SK-N-SH (cell line): ENCODE measurements around the gene CST3. TPM values are rescaled to one million over a fixed set of nuclear protein-coding genes. Genes with fewer than 3 reads are reported as not detected.

ENCODE experiments used
- CTCF ChIA-PET: fragments of 300-600, 350-600 bp; formaldehyde crosslinking; extraction: SDS; loops from one replicate; lab custom pipeline; 2021; lab: Yijun Ruan, JAX
- POLR2A ChIA-PET: fragments of 350-600 bp; sonication (Branson Sonifier 250); formaldehyde crosslinking; extraction: SDS; loops from one replicate; lab custom pipeline; 2020; ENCODE audit warnings: antibody characterized with exemption, inconsistent platforms; lab: Yijun Ruan, JAX
- DNase-seq: peaks from one replicate; pipeline ENCODE4 v3.0.0; 2012
- H2AFZ ChIP-seq: fragments of 200-600 bp; sonication (generic); 2 replicates; pipeline ENCODE4 v1.8.1; 2016; ENCODE audit warnings: antibody characterized with exemption, mild to moderate bottlenecking, low read depth
- H3F3A ChIP-seq: fragments of 200-600 bp; sonication (generic); replicated peaks from 2 replicates; pipeline ENCODE3; 2016; ENCODE audit warnings: antibody characterized with exemption, mild to moderate bottlenecking; ENCODE audit not compliant: insufficient read depth
- H3K27ac ChIP-seq, 2 experiments: fragments of 200-500 bp in 1 of 2; fragments of 200-600 bp in 1 of 2; sonication (Bioruptor generic) in 1 of 2; sonication (generic), shearing (Covaris generic) in 1 of 2; 2 replicates each; pipeline versions ENCODE4 v1.5.1 to v1.6.1; 2014 to 2016; ENCODE audit warnings: low read depth in 2 of 2, inconsistent platforms in 1 of 2, low read length in 1 of 2, mild to moderate bottlenecking in 1 of 2, mixed read lengths in 1 of 2
- H3K27me3 ChIP-seq: fragments of 200-600 bp; sonication (generic), shearing (Covaris generic); 2 replicates; pipeline ENCODE4 v1.6.1; 2016; ENCODE audit warnings: mixed run types; ENCODE audit not compliant: insufficient read depth
- H3K36me3 ChIP-seq, 2 experiments: fragments of 200-500 bp in 1 of 2; fragments of 200-600 bp in 1 of 2; sonication (Bioruptor generic) in 1 of 2; sonication (generic) in 1 of 2; replicated peaks in 1 of 2; 2 replicates each; pipeline versions ENCODE3 to v1.5.1; 2014 to 2016; ENCODE audit warnings: low read length in 1 of 2, mild to moderate bottlenecking in 1 of 2; ENCODE audit not compliant: insufficient read depth in 2 of 2, control insufficient read depth in 1 of 2
- H3K4me1 ChIP-seq, 2 experiments: fragments of 200-500 bp in 1 of 2; fragments of 200-600 bp in 1 of 2; sonication (Bioruptor generic) in 1 of 2; sonication (generic), shearing (Covaris generic) in 1 of 2; 2 replicates each; pipeline versions ENCODE4 v1.5.1 to v1.6.1; 2014 to 2016; ENCODE audit warnings: low read depth in 1 of 2, low read length in 1 of 2, mixed run types in 1 of 2; ENCODE audit not compliant: insufficient read depth in 2 of 2, control insufficient read depth in 1 of 2
- H3K4me2 ChIP-seq: fragments of 200-600 bp; sonication (generic), shearing (Covaris generic); 2 replicates; pipeline ENCODE4 v1.6.1; 2017; ENCODE audit warnings: mixed run types
- H3K4me3 ChIP-seq, 2 experiments: fragments of 200-500 bp in 1 of 2; fragments of 200-600 bp in 1 of 2; sonication (Bioruptor generic) in 1 of 2; sonication (generic), shearing (Covaris generic) in 1 of 2; 2 replicates each; pipeline versions ENCODE4 v1.5.1 to v1.8.1; 2014 to 2016; ENCODE audit warnings: low read depth in 2 of 2, inconsistent platforms in 1 of 2, low read length in 1 of 2, mild to moderate bottlenecking in 1 of 2, mixed read lengths in 1 of 2, moderate library complexity in 1 of 2
- H3K79me2 ChIP-seq: fragments of 200-600 bp; sonication (generic); 2 replicates; pipeline ENCODE4 v1.8.1; 2017; ENCODE audit warnings: mild to moderate bottlenecking; ENCODE audit not compliant: insufficient read depth
- H3K9ac ChIP-seq: fragments of 200-600 bp; sonication (generic); 2 replicates; pipeline ENCODE4 v1.6.1; 2017; ENCODE audit warnings: mixed run types
- H3K9me2 ChIP-seq: fragments of 200-600 bp; sonication (generic); 2 replicates; pipeline ENCODE4 v1.6.1; 2017; ENCODE audit warnings: mixed run types
- H3K9me3 ChIP-seq: fragments of 200-600 bp; sonication (generic); 2 replicates; pipeline ENCODE4 v1.6.1; 2017; ENCODE audit warnings: mixed run types, mild to moderate bottlenecking, moderate library complexity
- H4K20me1 ChIP-seq: fragments of 200-600 bp; sonication (generic); 2 replicates; pipeline ENCODE4 v1.6.1; 2017; ENCODE audit warnings: mild to moderate bottlenecking, mixed run types; ENCODE audit not compliant: insufficient read depth
- CTCF ChIP-seq: fragments of 200-600 bp; sonication (generic); IDR thresholded peaks from 2 replicates; pipeline ENCODE4 v1.6.1; 2017; ENCODE audit warnings: antibody characterized with exemption, mild to moderate bottlenecking, moderate library complexity
- EP300 ChIP-seq, 2 experiments: IDR thresholded peaks; 2 replicates each; pipeline versions ENCODE4 v1.4.0 to v1.6.1; 2012; ENCODE audit warnings: borderline replicate concordance in 1 of 2, low read depth in 1 of 2, low read length in 1 of 2
- FOSL2 ChIP-seq: IDR thresholded peaks from 2 replicates; pipeline ENCODE4 v1.4.0; 2012; ENCODE audit warnings: low read depth, mild to moderate bottlenecking, moderate library complexity, borderline replicate concordance
- FOXJ3 ChIP-seq: sonication (generic); formaldehyde crosslinking; IDR thresholded peaks from 2 replicates; pipeline ENCODE4 v1.5.1; 2020; ENCODE audit warnings: mild to moderate bottlenecking, missing genetic modification reagents
- FOXM1 ChIP-seq: IDR thresholded peaks from 2 replicates; pipeline ENCODE4 v1.4.0; 2012; ENCODE audit warnings: low read depth, mild to moderate bottlenecking
- GABPA ChIP-seq: IDR thresholded peaks from 2 replicates; pipeline ENCODE4 v1.4.0; 2012; ENCODE audit warnings: low read depth, mild to moderate bottlenecking
- IRF3 ChIP-seq: fragments of 150-350 bp; IDR thresholded peaks from 2 replicates; pipeline ENCODE4 v1.6.1; 2016; ENCODE audit warnings: mild to moderate bottlenecking, low read depth, low read length
- JUND ChIP-seq: IDR thresholded peaks from 2 replicates; pipeline ENCODE4 v1.4.0; 2012
- MAX ChIP-seq: IDR thresholded peaks from 2 replicates; pipeline ENCODE4 v1.4.0; 2012; ENCODE audit warnings: low read depth
- MXI1 ChIP-seq: IDR thresholded peaks from 2 replicates; pipeline ENCODE4 v1.6.1; 2012; ENCODE audit warnings: mild to moderate bottlenecking, low read depth, low read length, improper control_type of control experiment
- NFIC ChIP-seq: IDR thresholded peaks from 2 replicates; pipeline ENCODE4 v1.4.0; 2012; ENCODE audit warnings: borderline replicate concordance
- PBX3 ChIP-seq: IDR thresholded peaks from 2 replicates; pipeline ENCODE4; 2012
- RAD21 ChIP-seq: IDR thresholded peaks from 2 replicates; pipeline ENCODE4 v1.6.1; 2012; ENCODE audit warnings: mild to moderate bottlenecking, low read length
- REST ChIP-seq: IDR thresholded peaks from 2 replicates; pipeline ENCODE4 v1.6.1; 2012; ENCODE audit warnings: mild to moderate bottlenecking, low read depth, low read length, moderate library complexity
- RFX5 ChIP-seq: IDR thresholded peaks from 2 replicates; pipeline ENCODE4 v1.6.1; 2012; ENCODE audit warnings: mild to moderate bottlenecking, improper control_type of control experiment, low read length
- RXRA ChIP-seq: IDR thresholded peaks from 2 replicates; pipeline ENCODE4 v1.4.0; 2012; ENCODE audit warnings: low read depth, mild to moderate bottlenecking, borderline replicate concordance
- SMC3 ChIP-seq: IDR thresholded peaks from 2 replicates; pipeline ENCODE4 v1.6.1; 2012; ENCODE audit warnings: low read depth, low read length, improper control_type of control experiment
- TAF1 ChIP-seq: IDR thresholded peaks from 2 replicates; pipeline ENCODE4 v1.6.1; 2012; ENCODE audit warnings: low read depth, mild to moderate bottlenecking, low read length, moderate library complexity, borderline replicate concordance
- TCF12 ChIP-seq: IDR thresholded peaks from 2 replicates; pipeline ENCODE4 v1.4.0; 2012
- YY1 ChIP-seq: IDR thresholded peaks from 2 replicates; pipeline ENCODE4 v1.4.0; 2012; ENCODE audit warnings: low read depth, mild to moderate bottlenecking
- WGBS: methylation state at CpG from one replicate; pipeline ENCODE4 v1.1.6; 2017; ENCODE audit warnings: low lambda C conversion rate; 5-methylcytosine and 5-hydroxymethylcytosine counted together
- polyA plus RNA-seq, 3 experiments: library from polyadenylated mRNA; depleted of rRNA; stranded (reverse); fragments of >200 nt; gene quantifications; 2 replicates each; pipeline ENCODE4 v1.2.3, GENCODE V29; 2012

Gene CST3
- polyA plus RNA-seq, 1 of the 3 experiments (the other 2 are of a cell fraction), result 428 TPM

GRCh38 chr20:23655491-23656211, 17.9 kb upstream of the CST3 start:
- H3F3A ChIP-seq, result no peaks in the 10 kb centered on the region
- no peak overlapping the region for H3K9ac ChIP-seq
- no peaks in the 10 kb centered on the region for H3K27me3 ChIP-seq
- no peaks in the 10 kb centered on the region for H4K20me1 ChIP-seq
- no peaks in the 10 kb centered on the region for H3K36me3 ChIP-seq
- H3K27ac ChIP-seq, result no peak overlapping the region
- TF ChIP-seq JUND, result no peak
- no peak for TF ChIP-seq RXRA
- no peak for TF ChIP-seq EP300 (IDR thresholded peaks at IDR 0.05; ENCODE audit: borderline replicate concordance in 1 of 2, low read depth in 1 of 2, low read length in 1 of 2)
- no peak for TF ChIP-seq MAX
- TF ChIP-seq FOXJ3 (CRISPR knock-in tag), result no peak
- TF ChIP-seq YY1, result no peak
- TF ChIP-seq GABPA, result no peak
- TF ChIP-seq TCF12, result no peak
- no peak for TF ChIP-seq TAF1
- TF ChIP-seq SMC3, result no peak
- no peak for TF ChIP-seq PBX3
- no peak for TF ChIP-seq CTCF
- no peak for TF ChIP-seq REST
- no peak for TF ChIP-seq NFIC
- no peak for TF ChIP-seq RFX5
- no peak for TF ChIP-seq RAD21
- no peak for TF ChIP-seq FOXM1
- no peak for TF ChIP-seq IRF3
- TF ChIP-seq FOSL2, result no peak
- no peak for TF ChIP-seq MXI1
- TF ChIP-seq, all 33 proteins: peak for 0
- Histone ChIP-seq H3K4me2 (no peak overlapping the region), H3K4me1 (no peaks in the 10 kb centered on the region), H3K4me3 (no peak overlapping the region), H3K9me3 (no peaks in the 10 kb centered on the region), H3K9me2 (no peaks in the 10 kb centered on the region), H2AFZ (no peak overlapping the region), H3K79me2 (no peaks in the 10 kb centered on the region)
- ChIA-PET CTCF (interaction anchor here (0.9 kb wide), 1 partner anchor 13 kb away, joined by 3 read pairs; no protein-coding TSS in a partner anchor), POLR2A (no interaction called here)
- WGBS, result 47% methylated on average over 15 of the region's 23 CpGs
- no peak for DNase-seq
